HG03439 (cell line): ENCODE results near the gene NR2F2.

Source experiments
- ATAC-seq: cut with Tn5 transposase; IDR thresholded peaks from one replicate; pipeline ENCODE4 v1.9.1; 2021; ENCODE audit warnings: mild to moderate bottlenecking, moderate library complexity; ENCODE audit not compliant: unreplicated experiment

Gene NR2F2

DNA sequence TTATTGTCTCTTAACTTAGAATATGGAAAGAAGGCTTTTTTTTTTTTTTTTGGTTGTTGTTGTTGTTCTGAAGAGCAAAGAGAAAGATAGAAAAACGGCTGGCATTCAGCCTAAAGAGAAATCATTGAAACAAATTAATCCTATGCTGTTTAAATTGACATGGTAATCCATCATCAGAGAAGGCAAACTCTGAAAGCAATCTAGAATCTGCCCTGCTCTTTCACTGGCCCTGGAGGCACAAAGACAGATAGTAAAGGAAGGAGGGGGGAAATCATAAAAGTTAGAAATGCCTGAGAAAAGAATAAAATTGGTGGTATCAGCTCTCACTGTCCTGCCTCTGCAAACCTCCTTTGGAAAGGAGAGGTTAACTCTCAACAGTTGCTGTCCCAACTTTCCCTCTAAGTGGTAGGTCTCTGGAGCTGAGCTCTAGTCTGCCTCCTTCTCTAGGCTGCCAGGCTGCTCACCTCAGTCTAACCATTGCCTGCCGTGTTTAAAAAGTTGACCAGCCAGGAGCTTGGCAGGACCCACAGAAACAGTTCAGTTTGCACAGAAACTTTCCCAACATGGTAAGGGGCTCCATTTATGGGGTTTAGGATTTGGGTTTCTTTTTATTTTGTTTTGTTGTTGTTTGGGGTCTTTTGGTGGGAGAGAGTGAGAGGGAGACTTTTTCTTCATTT is 13.4 kb upstream of the NR2F2 start:
- no peak for ATAC-seq

DNA sequence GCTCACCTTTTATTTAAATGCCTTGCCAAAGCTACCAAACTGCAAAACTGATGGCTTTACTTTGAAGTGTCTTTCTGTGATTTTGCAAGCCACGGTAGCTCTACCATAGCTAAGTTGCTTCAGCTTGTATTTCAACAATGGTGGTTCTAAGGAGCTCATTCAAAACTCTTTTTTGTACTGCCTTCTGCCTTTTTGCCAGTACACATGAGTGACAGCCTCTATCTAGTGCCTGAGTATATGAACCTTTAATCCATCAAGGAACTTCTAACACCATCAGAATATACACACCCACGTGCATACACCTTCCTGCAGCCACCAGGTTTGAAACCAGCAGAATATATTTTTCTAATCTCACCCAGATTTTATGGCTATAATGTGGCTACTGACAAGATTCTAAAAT is 10.4 kb upstream of the NR2F2 start:
- no peak for ATAC-seq

DNA sequence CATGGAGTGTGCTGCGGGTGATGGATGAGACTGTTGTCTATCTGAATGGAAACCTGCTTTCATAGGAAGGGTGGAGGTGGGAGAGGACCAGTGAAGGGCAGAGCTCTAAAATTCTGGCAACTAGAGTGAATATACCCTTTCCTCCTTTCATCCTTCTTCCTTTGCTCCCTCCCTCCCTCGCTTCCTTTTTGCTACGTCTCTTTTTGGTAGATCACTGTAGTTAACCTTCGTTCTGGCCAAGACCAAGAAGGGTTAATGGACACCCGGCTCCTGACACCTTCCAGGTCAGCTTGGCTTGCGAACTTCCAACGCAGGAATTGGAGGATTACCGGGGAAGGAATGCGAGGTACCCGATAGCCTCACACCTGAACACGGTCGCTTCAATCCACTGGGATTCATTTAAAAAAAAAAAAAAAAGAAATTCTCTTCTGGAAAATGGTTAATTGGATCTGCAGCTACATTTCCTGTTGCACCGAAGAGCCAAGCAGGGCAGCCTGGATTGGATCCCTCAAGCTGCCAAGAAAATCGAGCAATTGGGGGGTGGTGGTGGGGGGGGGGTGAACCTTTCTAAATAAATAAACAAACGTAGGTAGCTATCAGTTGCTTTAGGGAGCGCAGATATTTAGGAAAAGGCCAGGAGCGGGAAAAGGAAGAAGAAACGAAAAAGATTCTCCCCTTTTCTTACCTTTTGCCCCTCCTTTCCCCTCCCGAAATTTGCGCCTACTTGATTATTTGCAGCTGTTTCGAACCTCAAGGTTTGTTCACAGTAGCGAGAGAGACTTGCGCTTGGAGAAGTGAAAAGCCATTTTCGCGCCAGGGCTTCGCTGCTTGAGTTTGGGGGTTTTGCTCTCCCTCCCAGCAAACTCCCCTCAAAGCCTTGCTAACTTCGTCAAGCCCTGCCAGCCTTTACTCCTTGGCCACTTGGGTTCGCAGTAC is 9.5 kb upstream of the NR2F2 start:
- no peak for ATAC-seq

DNA sequence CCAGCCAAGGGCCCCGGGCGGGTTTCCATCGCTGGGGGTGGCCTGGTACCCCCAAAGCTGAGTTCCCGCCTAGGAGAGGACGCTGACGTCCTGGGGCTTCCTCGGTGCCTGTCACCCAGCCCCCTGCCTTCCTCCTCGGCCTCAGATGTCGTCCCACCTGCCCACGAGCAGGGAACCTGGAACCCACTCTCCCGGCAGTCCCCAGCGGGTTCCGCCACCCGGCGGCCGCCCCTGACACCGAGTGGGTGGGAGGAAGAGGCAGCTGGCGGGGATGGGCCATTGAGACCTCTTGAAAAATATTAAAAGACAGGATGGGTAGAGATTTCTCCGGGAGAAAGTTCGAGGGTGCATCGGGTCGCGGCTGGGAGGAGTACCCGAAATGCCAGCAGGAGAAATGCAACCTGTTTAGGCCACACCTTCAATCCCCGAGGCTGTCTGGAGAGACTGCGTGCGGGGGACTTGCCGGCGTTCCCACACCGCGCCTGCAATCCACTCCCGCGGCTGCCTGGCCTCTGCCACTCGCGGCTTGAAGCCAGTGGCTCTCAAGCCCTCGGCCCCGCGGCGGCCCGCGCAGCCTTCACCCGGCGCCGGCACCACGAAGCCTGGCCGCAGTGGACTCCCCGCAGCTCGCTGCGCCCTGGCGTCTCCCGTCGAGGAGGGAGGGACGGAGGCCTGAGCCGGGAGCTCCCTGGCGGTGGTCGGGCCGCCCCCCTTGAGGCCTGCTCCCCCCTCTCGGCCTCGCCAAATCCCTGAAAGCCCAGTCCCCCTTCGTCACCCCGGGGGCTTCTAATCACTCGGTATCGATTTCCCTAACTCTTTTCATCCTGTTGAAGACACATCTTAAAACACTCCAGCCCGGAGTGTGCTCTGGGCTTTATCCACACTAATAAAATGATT is 8.6 kb upstream of the NR2F2 start:
- ATAC-seq = no peak

DNA sequence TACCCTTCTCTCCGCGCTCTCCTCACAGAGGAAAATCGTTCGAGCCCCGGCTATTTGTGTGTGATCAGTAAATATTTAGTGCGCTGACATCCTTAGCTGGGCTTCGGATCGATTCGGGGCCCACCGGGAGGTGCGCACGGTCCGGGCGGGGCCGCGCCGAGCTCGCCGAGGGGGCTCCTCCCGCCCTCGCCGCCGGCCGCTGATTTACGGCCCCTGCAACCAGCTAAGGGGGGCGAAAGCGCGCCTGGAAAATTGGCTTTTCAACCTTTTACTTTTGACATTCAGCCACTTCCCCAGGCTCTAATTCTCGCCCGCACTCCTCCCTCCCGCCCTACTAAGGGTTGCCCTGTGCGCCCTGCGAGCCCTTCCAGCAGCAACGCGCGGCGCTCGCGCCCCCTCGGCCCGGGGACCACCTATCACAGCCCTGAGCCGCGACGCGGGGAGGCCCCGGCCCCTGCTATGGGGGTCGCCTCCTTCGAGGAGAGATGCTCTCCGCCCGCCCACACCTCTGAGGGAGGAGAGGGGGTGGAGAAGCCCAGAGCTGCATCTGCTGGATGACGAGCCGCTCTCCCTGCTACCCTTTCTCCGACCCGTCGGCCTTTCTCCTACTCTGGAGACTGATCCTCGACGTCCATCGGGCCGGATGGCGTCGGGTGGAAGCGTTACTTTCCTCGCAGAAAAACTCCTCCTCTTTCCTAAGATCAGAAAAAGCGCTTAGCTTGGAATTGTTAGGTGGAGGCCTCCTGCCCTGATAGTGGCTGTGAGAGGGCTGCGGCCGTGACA is 7.8 kb upstream of the NR2F2 start:
- no peak for ATAC-seq

DNA sequence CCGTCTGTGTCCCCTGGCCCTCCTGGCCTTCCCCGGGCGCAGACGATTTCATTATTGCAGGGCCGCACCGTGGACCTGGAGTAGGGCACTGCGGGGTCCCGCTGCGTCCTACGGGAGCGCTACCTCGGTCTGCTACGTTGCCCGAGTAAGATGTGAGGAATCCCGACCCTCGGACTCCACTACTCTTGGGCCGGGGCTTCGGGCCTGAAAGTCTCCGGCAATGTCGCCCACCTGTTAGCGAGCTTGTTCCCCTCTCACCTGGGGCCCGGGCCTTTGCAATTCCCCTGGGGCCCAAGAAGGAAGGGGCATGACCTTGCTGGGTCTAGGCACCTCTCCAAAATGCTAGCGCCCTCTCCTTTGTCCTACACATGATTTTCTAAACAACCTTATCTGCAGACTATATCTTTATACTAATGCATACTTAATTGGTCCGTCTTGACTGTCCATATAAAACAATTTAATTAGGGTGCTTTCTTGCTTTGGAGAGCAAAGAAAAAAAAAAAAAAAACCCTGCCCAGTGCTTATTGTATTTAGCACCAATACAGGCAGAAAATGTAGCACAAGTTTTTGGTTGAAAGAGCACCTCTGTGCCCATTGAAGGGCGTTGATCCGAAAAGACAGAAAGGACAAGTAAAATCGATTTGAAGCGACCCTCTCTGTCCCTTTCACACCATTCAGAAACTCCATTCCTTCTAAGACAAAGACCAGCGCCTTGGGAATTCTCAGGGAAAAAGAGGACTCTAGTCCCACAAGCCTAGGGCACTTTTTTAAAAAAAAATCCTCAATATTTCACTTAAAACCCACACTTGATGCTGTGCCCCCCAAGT is 7.0 kb upstream of the NR2F2 start:
- no peak for ATAC-seq

DNA sequence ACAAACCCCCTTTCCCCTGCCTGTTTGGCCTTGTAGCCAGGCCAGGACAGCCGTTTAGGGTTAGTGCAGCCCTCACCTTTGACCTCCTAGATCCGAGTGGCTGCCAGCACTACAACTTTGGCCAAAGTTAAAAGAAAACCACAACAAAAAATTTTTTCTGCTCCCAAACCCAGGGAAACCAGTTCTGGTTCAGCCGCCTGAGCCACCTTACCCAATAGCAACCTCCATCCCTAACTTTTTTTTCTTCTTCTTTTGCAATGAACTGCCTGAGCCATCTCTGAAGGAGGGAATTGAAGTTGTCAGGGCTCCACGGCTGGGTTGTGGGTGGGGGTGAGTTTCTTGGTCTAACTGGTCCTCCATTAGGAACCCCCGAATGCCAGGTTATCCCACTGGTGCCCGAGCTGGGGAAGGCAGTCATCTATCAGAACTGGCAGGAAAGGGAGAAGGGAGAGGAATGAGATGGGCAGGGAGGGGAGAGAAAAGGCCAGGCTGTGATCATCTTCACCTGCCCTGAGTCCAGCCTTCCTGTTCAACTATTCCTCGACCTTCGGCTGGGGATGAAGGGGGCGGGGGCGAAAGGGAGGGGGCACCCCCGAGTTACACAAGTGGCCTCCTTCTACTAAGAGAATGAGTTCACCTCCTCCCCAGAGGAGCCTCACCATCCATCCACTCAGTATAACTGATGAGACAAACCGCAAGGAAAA is 6.2 kb upstream of the NR2F2 start:
- no peak for ATAC-seq

DNA sequence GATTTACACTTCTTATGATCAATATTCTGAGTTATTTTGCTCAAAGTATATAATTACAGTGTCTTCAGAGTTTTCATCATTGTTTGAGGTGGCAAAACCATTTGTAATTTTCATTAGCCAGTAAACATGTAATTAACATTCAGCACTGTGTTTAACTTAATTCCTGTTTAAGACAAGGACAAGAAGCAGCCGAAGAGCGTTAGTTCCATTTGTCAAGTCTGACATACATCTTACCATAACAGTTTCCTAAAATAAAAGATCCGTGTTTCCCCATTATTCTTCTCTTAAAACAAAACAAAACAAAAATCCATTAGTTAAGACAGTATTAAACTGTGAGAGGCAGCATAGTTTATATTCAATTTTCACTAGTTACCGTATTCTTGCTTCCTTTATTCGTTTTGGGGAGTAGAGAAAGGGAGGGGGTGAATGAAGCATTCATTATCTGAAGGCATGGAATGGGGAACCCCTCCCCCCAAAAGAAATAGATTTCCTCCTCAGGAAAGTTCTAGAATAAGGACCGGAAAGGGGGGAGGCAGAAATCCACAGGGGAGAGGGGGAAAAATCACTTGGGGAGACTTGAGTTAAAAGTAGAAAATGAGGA is 5.5 kb upstream of the NR2F2 start:
- ATAC-seq = no peak

DNA sequence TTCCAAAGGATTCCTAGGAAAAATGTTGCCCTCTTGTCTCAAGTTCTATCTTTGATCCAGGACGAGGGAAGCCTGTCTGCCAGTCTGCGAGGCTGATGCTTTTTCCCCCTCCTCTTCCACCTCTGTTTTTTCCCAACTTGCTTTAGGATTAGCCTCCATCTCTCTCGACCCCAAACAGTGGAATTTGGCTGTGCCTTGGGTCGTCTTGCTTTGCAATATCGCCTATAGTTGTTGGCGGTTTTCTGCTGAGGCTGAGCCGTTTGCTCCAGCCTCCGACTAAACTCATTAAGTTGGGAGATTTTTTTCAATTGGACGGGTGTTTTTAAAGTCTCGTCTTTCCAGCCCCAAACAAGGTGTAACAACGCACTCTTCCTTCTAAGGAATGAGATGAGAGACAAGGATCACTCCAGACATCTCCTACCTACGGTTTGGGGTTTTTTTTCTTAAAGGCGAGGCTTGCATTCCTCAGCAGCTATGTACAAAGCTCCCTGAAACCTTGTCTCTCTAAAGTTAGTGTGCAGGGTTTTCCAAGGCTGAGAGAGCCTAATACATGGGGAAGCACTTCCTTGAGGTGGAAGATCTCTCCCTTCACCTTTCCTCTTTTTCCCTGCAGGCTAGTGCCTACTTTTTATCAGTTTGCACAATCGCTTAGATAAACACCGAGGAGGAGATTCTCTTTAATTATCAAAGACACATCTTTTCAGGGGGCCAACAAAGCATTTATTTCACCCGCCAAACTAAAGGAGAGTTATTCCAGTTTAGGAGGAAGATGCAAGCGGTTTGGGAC is 4.8 kb upstream of the NR2F2 start:
- no peak for ATAC-seq

DNA sequence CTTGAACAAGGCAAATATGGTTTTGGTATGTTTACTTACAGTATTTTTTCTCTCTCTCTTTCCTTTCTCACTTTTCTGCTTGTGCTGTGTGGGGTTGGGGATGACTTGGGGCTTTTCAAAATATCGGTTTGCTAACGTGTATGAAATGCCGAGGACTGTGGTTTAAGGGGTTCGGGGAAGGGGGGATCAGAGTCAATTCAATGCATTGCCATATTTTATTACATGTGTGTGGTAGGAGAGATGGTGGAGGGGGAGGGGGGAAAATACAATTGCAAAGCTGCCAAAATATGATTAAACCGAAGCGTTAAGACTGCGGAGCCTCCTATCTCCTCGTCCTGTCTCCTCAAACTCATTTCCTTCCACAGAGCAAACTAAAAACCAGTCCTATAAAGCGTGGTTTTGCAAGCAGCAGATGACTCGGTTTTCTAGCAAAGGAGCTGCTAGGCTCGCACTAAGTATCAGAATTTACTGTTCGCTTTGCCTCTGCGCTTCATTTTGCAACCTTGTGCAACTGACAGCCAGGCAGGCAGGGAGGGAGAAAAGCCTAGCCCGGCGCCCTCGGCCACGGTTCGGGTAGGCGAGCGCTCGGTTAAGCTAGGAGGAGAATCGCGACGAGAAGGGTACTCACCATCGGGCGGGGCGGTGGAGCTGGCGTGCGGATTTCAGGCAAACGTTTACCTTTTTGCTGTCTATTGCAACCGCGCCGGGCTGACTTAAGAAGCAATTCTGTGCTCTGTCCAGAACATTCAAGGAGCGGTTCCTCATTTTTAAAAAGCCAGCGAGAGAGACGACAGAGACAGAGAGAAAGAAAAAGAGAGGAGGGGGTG is 4.0 kb upstream of the NR2F2 start:
- ATAC-seq = no peak

DNA sequence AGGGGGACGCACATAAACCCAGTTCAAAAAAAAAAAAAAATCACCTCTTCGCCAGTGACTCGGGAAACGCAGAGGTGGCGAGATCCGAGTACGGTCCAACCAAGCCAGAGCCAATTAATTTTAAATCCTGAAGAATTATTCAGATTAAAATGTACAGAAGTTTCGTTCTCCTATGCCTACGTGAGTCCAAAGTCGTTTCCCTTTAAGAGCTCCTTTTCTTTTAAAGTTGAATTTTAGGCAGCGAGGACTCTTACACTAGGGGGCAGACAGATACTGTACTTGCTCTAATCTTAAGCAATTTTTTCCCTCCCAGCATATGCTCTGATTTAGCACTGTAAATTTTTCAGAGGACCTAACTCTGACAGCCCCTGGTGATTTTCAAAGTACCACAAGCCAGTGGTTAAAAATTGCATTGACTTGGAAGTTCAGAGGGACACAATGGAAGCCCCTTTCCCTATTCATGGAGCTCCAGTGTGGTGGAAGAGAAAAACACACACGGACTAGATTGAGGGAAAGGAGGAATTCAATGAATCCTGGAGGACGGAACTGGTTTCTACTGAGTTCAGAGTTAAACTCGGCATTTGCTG is 3.3 kb upstream of the NR2F2 start:
- ATAC-seq = no peak

DNA sequence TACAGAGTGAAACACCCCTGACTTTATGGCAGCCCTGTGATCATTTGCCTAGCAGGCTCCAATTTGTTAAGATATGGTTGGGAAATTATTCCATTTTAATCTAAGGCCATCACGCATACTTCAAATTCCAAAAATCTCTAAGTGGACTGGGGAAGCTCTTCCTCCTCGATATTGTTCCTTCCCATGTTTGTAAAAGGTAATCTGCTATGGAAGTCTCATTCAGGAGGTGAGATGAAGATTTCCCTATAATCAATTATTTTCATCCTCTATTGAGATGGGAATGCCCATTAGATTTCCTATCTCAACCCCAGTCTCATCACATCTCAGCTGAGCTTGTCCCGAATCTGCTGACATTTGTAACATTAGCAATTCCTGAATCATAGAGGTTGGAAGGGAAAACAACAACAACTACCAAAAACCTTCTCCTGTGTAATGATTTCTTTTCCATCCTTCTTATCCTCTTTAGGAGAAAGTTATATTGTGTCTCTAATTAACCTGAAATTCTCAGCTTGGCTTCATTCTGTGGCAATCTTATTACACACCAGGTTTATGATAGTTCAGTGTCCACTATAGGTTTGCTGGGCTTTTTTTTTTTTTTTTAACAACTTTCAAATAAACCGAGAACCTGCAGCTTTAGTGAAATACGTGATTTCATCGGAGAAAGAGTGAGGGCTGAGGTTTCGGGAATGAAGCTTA is 2.2 kb upstream of the NR2F2 start:
- ATAC-seq = no peak

DNA sequence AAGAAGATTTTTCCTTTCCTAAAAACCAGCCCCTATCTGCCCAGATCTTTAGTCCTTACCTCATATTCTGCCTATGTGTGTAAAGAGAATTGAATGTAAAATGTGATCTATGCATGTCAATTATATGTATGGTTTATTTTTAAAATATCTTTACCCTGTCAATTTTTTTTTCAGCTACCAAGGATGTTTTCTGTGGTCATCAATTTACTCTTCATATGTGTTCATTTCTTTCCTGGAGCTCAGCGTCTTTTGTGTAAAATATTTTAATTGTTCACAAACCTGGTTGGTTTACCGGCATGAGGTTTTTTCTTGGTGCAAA is 1.7 kb upstream of the NR2F2 start:
- ATAC-seq = no peak

DNA sequence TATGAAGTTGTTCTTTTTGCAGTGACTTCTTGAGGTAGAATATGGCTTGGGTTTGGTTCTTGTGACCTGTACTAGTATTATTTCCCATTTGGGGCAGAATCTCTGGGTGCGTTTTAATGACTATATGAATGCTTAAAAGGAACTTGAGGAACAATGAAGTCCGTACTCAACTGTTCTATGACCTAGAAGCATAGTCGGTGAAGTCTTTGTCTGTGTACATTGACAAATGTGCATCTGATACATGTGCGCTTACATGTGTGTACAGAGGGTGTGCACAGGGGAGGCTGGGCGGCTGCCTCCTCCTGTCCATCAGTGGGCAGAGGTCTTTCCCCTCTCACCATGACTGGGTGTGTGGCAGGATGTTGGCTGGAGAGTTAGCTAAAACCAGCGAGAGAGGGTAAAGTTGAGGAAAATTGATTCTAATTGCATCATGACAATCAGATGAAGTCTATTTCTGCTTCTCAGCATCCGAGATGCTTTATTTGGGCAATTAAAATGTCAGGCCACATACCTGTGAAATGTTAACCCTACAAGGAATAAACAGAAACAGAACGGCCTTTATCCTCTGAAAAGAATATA is 1.0 kb upstream of the NR2F2 start:
- no peak for ATAC-seq

DNA sequence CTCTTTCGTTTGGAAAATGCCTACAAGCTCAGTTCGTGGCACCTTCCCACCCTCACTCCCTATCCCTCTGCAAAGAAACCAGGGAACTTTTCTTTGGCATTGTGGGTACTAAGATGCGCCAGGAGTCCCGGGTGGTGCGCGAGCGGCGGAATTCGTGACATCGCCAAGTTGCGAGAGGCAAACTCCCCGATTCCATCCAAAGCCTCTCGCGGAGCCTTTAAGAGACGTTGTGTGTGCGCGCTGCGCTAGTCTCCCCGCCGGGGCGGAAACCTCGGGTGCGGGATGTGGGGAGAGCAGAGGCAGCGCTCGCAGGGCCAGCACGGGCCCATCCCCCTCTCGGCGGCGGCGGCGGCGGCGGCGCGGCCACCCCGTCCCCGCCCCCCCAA is 443 bp upstream of the NR2F2 start:
- ATAC-seq = no peak
